WTC11 (cell line): ENCODE data around the gene STAC2. TPM values are rescaled to one million over a fixed set of nuclear protein-coding genes. Genes with fewer than 3 reads are reported as not detected.
"Not testable (repeated sequence)": the region's sequence is repeated elsewhere in the genome, so short reads cannot be mapped to it uniquely, and the experiment has no call there.

Experiments
- ATAC-seq: fragments of 200-7000 bp; cut with Tn5 transposase; 2 replicates; pipeline ENCODE4 v1.10.0; 2021; ENCODE audit warnings: mild to moderate bottlenecking, moderate library complexity
- CTCF ChIA-PET: fragments of 300-600 bp; sonication (Branson Sonifier 250); formaldehyde crosslinking; loops from one replicate; lab custom pipeline; 2021; ENCODE audit warnings: antibody characterized with exemption; lab: Charles Lee
- POLR2A ChIA-PET: fragments of 350-600 bp; sonication (Branson Sonifier 250); formaldehyde crosslinking; loops from one replicate; lab custom pipeline; 2021; ENCODE audit warnings: antibody characterized with exemption; lab: Charles Lee
- DNase-seq: peaks from one replicate; pipeline ENCODE4 v3.0.0; 2021; ENCODE audit warnings: low spot score
- H3K27ac Mint-ChIP-seq: 2 replicates; pipeline ENCODE4 v1.8.0; 2021; ENCODE audit warnings: mixed read lengths
- H3K27me3 Mint-ChIP-seq: 2 replicates; pipeline ENCODE4 v1.8.0; 2021; ENCODE audit warnings: low read depth, mild to moderate bottlenecking, moderate library complexity, mixed read lengths
- H3K36me3 Mint-ChIP-seq: 2 replicates; pipeline ENCODE4 v1.8.0; 2021; ENCODE audit warnings: mixed read lengths
- H3K4me1 Mint-ChIP-seq: 2 replicates; pipeline ENCODE4 v1.8.0; 2022; ENCODE audit warnings: mixed read lengths
- H3K4me3 Mint-ChIP-seq: 2 replicates; pipeline ENCODE4 v1.8.0; 2021; ENCODE audit warnings: mild to moderate bottlenecking, moderate library complexity, mixed read lengths
- H3K9me3 Mint-ChIP-seq: 2 replicates; pipeline ENCODE4 v1.8.0; 2021; ENCODE audit warnings: mixed read lengths
- CREM ChIP-seq: sonication (generic); formaldehyde crosslinking; IDR thresholded peaks from 2 replicates; pipeline ENCODE4 v1.8.1; 2022; ENCODE audit warnings: mild to moderate bottlenecking, missing genetic modification reagents, moderate library complexity
- ELF4 ChIP-seq: sonication (generic); formaldehyde crosslinking; IDR thresholded peaks from 2 replicates; pipeline ENCODE4 v1.8.1; 2022; ENCODE audit warnings: low read depth, mild to moderate bottlenecking, moderate library complexity, missing genetic modification reagents
- ETV6 ChIP-seq: sonication (generic); formaldehyde crosslinking; IDR thresholded peaks from 2 replicates; pipeline ENCODE4 v1.8.1; 2022; ENCODE audit warnings: mild to moderate bottlenecking, missing genetic modification reagents
- NFYB ChIP-seq: sonication (generic); formaldehyde crosslinking; conservative IDR thresholded peaks from 2 replicates; pipeline ENCODE4 v1.8.0; 2022; ENCODE audit warnings: low read depth, missing genetic modification reagents
- RELA ChIP-seq: sonication (generic); formaldehyde crosslinking; IDR thresholded peaks from 2 replicates; pipeline ENCODE4 v1.8.1; 2022; ENCODE audit warnings: missing genetic modification reagents, mild to moderate bottlenecking, borderline replicate concordance
- SOX15 ChIP-seq: fragments of 250-450 bp; sonication (Bioruptor Pico); IDR thresholded peaks from 2 replicates; pipeline ENCODE4 v1.9.0; 2021; ENCODE audit warnings: mild to moderate bottlenecking
- SP1 ChIP-seq: sonication (generic); formaldehyde crosslinking; conservative IDR thresholded peaks from 2 replicates; pipeline ENCODE4 v1.8.1; 2022; ENCODE audit warnings: missing genetic modification reagents
- TEAD1 ChIP-seq: sonication (generic); formaldehyde crosslinking; IDR thresholded peaks from 2 replicates; pipeline ENCODE4 v1.8.0; 2022; ENCODE audit warnings: mild to moderate bottlenecking, missing genetic modification reagents
- ZNF423 ChIP-seq: fragments of 250-450 bp; sonication (Bioruptor Pico); IDR thresholded peaks from 2 replicates; pipeline ENCODE4 v2.1.2; 2022; ENCODE audit warnings: mild to moderate bottlenecking, moderate library complexity
- ZNF671 ChIP-seq: fragments of 250-450 bp; sonication (Bioruptor Pico); IDR thresholded peaks from 2 replicates; pipeline ENCODE4 v1.8.0; 2021; ENCODE audit warnings: mild to moderate bottlenecking
- total RNA-seq: library from RNA; stranded (reverse); gene quantifications from 3 replicates; pipeline ENCODE4 v1.2.3, GENCODE V29; 2021
- TF ChIP-seq, protein P1 (sequence below): fragments of 250-450 bp; sonication (Bioruptor Pico); IDR thresholded peaks from 2 replicates; pipeline ENCODE4 v1.9.0; 2021; ENCODE audit warnings: mild to moderate bottlenecking
- TF ChIP-seq, protein P2 (sequence below): sonication (generic); formaldehyde crosslinking; IDR thresholded peaks from 2 replicates; pipeline ENCODE4 v1.8.0; 2022; ENCODE audit warnings: mild to moderate bottlenecking, missing genetic modification reagents
- TF ChIP-seq, protein P3 (sequence below): sonication (generic); formaldehyde crosslinking; IDR thresholded peaks from 2 replicates; pipeline ENCODE4 v1.8.1; 2023; ENCODE audit warnings: mild to moderate bottlenecking, missing genetic modification reagents, moderate library complexity

The STAC2 gene
- total RNA-seq, 1 experiment from 2014 or later: 4.2 TPM

DNA sequence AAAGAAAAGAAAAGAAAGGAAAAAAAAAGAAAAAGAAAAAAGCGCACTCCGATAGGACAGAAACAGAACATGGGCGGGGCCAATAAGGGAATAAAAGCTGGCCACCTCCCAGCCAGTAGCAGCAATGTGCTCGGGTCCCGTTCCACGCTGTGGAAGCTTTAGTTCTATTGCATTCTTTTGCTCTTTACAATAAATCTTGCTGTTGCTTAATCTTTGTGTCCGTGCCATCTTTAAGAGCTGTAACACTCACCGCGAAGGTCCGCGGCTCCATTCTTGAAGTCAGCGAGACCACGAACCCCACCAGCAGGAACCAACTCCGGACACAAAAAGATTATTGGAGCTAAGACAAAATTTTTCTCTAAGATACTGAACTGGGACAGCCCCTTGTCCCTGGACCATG lies 56.6 kb downstream of the STAC2 start:
- TF ChIP-seq RELA: no peak
- no peak for TF ChIP-seq SP1 (CRISPR knock-in tag)
- TF ChIP-seq ELF4 (CRISPR knock-in tag): no peak
- H3K27ac Mint-ChIP-seq: no peak overlapping the region
- H3K4me1 Mint-ChIP-seq: peaks cover 33% of the 10 kb centered on the region
- no peak for ATAC-seq
- DNase-seq: no peak
- H3K36me3 Mint-ChIP-seq: peaks cover 6% of the 10 kb centered on the region
- peaks cover 55% of the 10 kb centered on the region for H3K27me3 Mint-ChIP-seq
- ChIA-PET CTCF (interaction anchor here (0.5 to 3.4 kb wide), 7 partner anchors 16 to 186 kb away, joined by 3 to 11 read pairs (median 4); partner anchors contain the start of genes PLXDC1 and STAC2), POLR2A (no interaction called here)
- peaks cover 9% of the 10 kb centered on the region for H3K9me3 Mint-ChIP-seq
- H3K4me3 Mint-ChIP-seq: no peak overlapping the region

DNA sequence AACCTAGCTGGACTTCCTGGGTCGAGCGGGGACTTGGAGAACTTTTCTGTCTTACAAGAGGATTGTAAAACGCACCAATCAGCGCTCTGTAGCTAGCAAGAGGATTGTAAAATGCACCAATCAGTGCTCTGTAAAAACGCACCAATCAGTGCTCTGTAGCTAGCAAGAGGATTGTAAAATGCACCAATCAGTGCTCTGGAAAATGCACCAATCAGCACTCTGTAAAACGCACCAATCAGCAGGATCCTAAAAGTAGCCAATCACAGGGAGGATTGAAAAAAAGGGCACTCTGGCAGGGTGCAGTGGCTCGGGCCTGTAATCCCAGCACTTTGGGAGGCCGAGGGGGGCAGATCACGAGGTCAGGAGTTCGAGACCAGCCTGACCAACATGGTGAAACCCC lies 57.2 kb downstream of the STAC2 start:
- H3K9me3 Mint-ChIP-seq, H3K27ac Mint-ChIP-seq, H3K36me3 Mint-ChIP-seq, ATAC-seq, DNase-seq, H3K4me3 Mint-ChIP-seq, POLR2A ChIA-PET: not testable (repeated sequence)
- TF ChIP-seq NFYB (CRISPR knock-in tag): peak; percentile 43; the same call in 1 of the 2 replicates
- CTCF ChIA-PET: interaction anchor here (1.0 to 4.7 kb wide), 4 partner anchors 16 to 185 kb away, joined by 3 to 53 read pairs (median 7); no protein-coding TSS in a partner anchor
- Mint-ChIP-seq H3K4me1 (peaks cover 30% of the 10 kb centered on the region), H3K27me3 (peaks cover 61% of the 10 kb centered on the region)

DNA sequence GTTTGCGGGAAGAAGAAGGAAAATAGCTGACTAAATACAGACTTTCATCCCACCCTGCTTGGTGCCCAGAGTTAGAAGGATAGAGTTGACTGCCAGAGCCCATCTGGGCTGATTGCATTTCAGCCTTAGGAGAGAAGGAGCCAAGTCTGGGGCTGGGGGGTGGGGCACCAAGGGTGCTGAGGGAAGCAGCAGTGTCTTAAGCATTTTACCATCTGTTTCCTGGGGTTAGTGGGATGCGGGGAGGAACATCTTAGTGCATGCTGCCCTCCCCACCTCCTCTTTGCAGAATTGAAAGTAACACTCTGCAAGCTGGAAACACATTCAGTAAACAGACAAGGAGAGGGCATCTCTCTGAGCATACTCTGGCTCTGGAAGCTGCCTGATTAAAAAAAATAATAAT lies 58.3 kb downstream of the STAC2 start:
- Mint-ChIP-seq H3K27ac (no peak overlapping the region), H3K27me3 (peaks cover 62% of the 10 kb centered on the region), H3K4me1 (peaks cover 27% of the 10 kb centered on the region), H3K36me3 (peaks cover 6% of the 10 kb centered on the region), H3K9me3 (peaks cover 9% of the 10 kb centered on the region), H3K4me3 (no peak overlapping the region)
- DNase-seq: no peak
- TF ChIP-seq RELA: no peak
- TF ChIP-seq ETV6 (CRISPR knock-in tag): no peak
- CTCF ChIA-PET: interaction anchor here (0.7 to 7.0 kb wide), 5 partner anchors 7 to 184 kb away, joined by 3 to 284 read pairs (median 53); partner anchors contain the start of gene PLXDC1
- POLR2A ChIA-PET: interaction anchor here (0.5 to 0.6 kb wide), 2 partner anchors 75 to 1773 kb away, joined by 3 read pairs; no protein-coding TSS in a partner anchor
- no peak for ATAC-seq

DNA sequence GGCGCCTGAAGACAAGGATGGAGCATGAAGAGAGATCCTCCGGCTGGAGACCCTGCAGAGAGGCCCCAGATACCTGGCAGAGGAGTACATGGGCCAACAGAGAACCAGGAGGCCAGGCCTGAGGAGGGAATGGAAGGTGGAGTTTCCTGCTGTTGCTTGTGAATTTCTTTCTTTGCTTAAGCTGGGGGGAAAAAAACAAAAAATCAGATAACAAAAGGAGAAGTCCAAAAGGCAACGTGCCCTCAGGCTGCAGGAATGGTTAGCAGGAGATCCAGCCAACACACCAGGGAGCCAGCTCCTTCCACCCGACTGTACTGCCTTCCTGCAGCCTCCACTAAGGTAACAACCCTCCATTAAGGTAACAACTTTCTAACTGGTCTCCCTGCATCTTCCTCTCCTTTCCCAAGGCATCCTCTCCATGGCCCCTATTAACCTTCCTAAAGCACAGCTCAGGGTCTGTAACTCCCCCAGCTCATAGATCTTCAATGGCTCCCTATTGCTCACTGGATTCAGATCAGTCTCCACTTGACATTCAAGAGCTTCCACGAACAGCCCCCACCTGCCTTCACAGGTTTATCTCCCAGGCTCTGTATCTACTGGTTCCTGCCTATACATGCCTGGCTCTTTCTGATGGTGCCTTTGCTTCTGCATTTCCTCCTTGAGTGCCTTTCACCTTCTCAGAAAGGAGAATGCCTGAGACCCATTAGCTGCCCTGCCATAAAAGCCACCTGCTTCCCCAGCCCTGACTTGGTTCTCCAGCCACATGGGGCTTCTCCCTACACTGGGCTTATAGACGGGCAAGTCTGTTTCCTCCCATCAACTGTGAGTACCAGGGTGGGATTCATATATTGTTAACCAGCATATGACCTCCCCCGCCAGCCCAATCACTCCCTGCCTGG lies 59.1 kb downstream of the STAC2 start:
- Mint-ChIP-seq H3K36me3 (peaks cover 6% of the 10 kb centered on the region), H3K4me1 (peaks cover 21% of the 10 kb centered on the region), H3K9me3 (peaks cover 9% of the 10 kb centered on the region), H3K27me3 (peaks cover 56% of the 10 kb centered on the region), H3K27ac (no peak overlapping the region), H3K4me3 (peak overlapping the region; percentile 94)
- no peak for ATAC-seq
- TF ChIP-seq, protein P1, sequence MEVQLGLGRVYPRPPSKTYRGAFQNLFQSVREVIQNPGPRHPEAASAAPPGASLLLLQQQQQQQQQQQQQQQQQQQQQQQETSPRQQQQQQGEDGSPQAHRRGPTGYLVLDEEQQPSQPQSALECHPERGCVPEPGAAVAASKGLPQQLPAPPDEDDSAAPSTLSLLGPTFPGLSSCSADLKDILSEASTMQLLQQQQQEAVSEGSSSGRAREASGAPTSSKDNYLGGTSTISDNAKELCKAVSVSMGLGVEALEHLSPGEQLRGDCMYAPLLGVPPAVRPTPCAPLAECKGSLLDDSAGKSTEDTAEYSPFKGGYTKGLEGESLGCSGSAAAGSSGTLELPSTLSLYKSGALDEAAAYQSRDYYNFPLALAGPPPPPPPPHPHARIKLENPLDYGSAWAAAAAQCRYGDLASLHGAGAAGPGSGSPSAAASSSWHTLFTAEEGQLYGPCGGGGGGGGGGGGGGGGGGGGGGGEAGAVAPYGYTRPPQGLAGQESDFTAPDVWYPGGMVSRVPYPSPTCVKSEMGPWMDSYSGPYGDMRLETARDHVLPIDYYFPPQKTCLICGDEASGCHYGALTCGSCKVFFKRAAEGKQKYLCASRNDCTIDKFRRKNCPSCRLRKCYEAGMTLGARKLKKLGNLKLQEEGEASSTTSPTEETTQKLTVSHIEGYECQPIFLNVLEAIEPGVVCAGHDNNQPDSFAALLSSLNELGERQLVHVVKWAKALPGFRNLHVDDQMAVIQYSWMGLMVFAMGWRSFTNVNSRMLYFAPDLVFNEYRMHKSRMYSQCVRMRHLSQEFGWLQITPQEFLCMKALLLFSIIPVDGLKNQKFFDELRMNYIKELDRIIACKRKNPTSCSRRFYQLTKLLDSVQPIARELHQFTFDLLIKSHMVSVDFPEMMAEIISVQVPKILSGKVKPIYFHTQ: no peak
- TF ChIP-seq ZNF671 (CRISPR knock-in tag) (no peak), CREM (no peak), TEAD1 (CRISPR knock-in tag) (no peak), ZNF423 (CRISPR knock-in tag) (no peak), SOX15 (CRISPR knock-in tag) (no peak)
- TF ChIP-seq, protein P2, sequence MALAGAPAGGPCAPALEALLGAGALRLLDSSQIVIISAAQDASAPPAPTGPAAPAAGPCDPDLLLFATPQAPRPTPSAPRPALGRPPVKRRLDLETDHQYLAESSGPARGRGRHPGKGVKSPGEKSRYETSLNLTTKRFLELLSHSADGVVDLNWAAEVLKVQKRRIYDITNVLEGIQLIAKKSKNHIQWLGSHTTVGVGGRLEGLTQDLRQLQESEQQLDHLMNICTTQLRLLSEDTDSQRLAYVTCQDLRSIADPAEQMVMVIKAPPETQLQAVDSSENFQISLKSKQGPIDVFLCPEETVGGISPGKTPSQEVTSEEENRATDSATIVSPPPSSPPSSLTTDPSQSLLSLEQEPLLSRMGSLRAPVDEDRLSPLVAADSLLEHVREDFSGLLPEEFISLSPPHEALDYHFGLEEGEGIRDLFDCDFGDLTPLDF (CRISPR knock-in tag): no peak
- TF ChIP-seq, protein P3, sequence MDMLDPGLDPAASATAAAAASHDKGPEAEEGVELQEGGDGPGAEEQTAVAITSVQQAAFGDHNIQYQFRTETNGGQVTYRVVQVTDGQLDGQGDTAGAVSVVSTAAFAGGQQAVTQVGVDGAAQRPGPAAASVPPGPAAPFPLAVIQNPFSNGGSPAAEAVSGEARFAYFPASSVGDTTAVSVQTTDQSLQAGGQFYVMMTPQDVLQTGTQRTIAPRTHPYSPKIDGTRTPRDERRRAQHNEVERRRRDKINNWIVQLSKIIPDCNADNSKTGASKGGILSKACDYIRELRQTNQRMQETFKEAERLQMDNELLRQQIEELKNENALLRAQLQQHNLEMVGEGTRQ: no peak
- DNase-seq: no peak
- POLR2A ChIA-PET: interaction anchor here (0.5 to 3.4 kb wide), 4 partner anchors 8 to 1772 kb away, joined by 3 to 21 read pairs (median 4); partner anchors contain the start of gene RPL19
- CTCF ChIA-PET: interaction anchor here (1.2 to 7.0 kb wide), 10 partner anchors 8 to 296 kb away, joined by 3 to 284 read pairs (median 34); partner anchors contain the start of gene PLXDC1
